HCT116 (cell line): Measurements from ENCODE around the gene DEXI. TPM values are rescaled to one million over a fixed set of nuclear protein-coding genes. Genes with fewer than 3 reads are reported as not detected.

Experiments used
- ATAC-seq: fragments of 200-7000 bp; cut with Tn5 transposase; 2 replicates; pipeline ENCODE4 v1.9.1; 2020; ENCODE audit warnings: mild to moderate bottlenecking, moderate library complexity
- BruUV-seq: library from RNA; stranded (reverse); fragments of 400-500 nt; replicated peaks from 2 replicates; lab custom pipeline; 2021; lab: Mats Ljungman, UMichigan
- CTCF ChIA-PET: fragments of 300-600 bp; sonication (Branson Sonifier 250); formaldehyde crosslinking; loops from one replicate; lab custom pipeline; 2021; ENCODE audit warnings: antibody characterized with exemption; lab: Charles Lee
- POLR2A ChIA-PET: fragments of 300-600, 350-600 bp; sonication (Branson Sonifier 250); formaldehyde crosslinking; loops from one replicate; lab custom pipeline; 2021; ENCODE audit warnings: antibody characterized with exemption; lab: Charles Lee
- RAD21 ChIA-PET, 2 experiments: fragments of 300-600 bp; sonication (Branson Sonifier 250); formaldehyde crosslinking; loops; one replicate each; lab custom pipeline; 2023; ENCODE audit warnings: low total read pairs in 2 of 2; ENCODE audit not compliant: uncharacterized antibody in 2 of 2, unreplicated experiment in 2 of 2, low non-redundant PET in 1 of 2; lab: Charles Lee
- DNase-seq: peaks from one replicate; pipeline ENCODE4 v3.0.0-alpha.2; 2010; ENCODE audit warnings: low read depth, low spot score
- H2AFZ ChIP-seq: fragments of 200-600 bp; shearing (Covaris generic), sonication (generic); 2 replicates; pipeline ENCODE4 v1.6.1; 2017; ENCODE audit warnings: low read depth, mixed run types, mixed read lengths, antibody characterized with exemption, low read length; ENCODE audit not compliant: poor library complexity, severe bottlenecking
- H3K27ac ChIP-seq: 2 replicates; pipeline ENCODE4 v1.5.1; 2012; ENCODE audit warnings: low read depth, low read length
- H3K27me3 ChIP-seq: fragments of 200-600 bp; sonication (generic); 2 replicates; pipeline ENCODE4 v1.6.1; 2016; ENCODE audit warnings: mixed run types, low read length, mixed read lengths; ENCODE audit not compliant: insufficient read depth
- H3K36me3 ChIP-seq, 2 experiments: fragments of 200-500 bp in 1 of 2; fragments of 200-600 bp in 1 of 2; sonication (Bioruptor generic) in 1 of 2; sonication (generic) in 1 of 2; 2 replicates each; pipeline versions ENCODE4 v1.5.1 to v1.6.1; 2014 to 2016; ENCODE audit warnings: low read length in 2 of 2, inconsistent platforms in 1 of 2, mixed read lengths in 1 of 2, mixed run types in 1 of 2; ENCODE audit not compliant: insufficient read depth in 2 of 2, control insufficient read depth in 1 of 2
- H3K4me1 ChIP-seq, 2 experiments: fragments of 200-600 bp in 1 of 2; sonication (generic) in 1 of 2; 2 replicates each; pipeline versions ENCODE4 v1.5.1 to v1.6.1; 2012 to 2017; ENCODE audit warnings: low read length in 2 of 2, inconsistent platforms in 1 of 2, mild to moderate bottlenecking in 1 of 2, mixed read lengths in 1 of 2, mixed run types in 1 of 2, moderate library complexity in 1 of 2; ENCODE audit not compliant: insufficient read depth in 2 of 2, control insufficient read depth in 1 of 2
- H3K4me2 ChIP-seq: fragments of 200-600 bp; sonication (generic); 2 replicates; pipeline ENCODE4 v1.6.1; 2017; ENCODE audit warnings: mixed run types, low read length, mixed read lengths
- H3K4me3 ChIP-seq, 2 experiments: fragments of 200-600 bp in 1 of 2; sonication (generic) in 1 of 2; replicated peaks in 1 of 2; 2 replicates each; pipeline ENCODE4 v1.5.1; 2011 to 2016; ENCODE audit warnings: low read length in 2 of 2, control low read depth in 1 of 2, low read depth in 1 of 2, mild to moderate bottlenecking in 1 of 2, mixed read lengths in 1 of 2, mixed run types in 1 of 2
- H3K79me2 ChIP-seq: fragments of 200-600 bp; sonication (generic); 2 replicates; pipeline ENCODE4 v1.6.1; 2017; ENCODE audit warnings: mild to moderate bottlenecking, mixed run types, low read length, moderate library complexity, mixed read lengths; ENCODE audit not compliant: insufficient read depth
- H3K9ac ChIP-seq: fragments of 200-600 bp; sonication (generic); 2 replicates; pipeline ENCODE4 v1.6.1; 2016; ENCODE audit warnings: low read length, mixed read lengths
- H3K9me2 ChIP-seq: fragments of 200-600 bp; sonication (generic), shearing (Covaris generic); 2 replicates; pipeline ENCODE4 v1.6.1; 2017; ENCODE audit warnings: mixed run types, mild to moderate bottlenecking, moderate library complexity; ENCODE audit not compliant: insufficient read depth
- H3K9me3 ChIP-seq, 2 experiments: fragments of 200-500 bp in 1 of 2; fragments of 200-600 bp in 1 of 2; sonication (Bioruptor generic) in 1 of 2; sonication (generic) in 1 of 2; 2 replicates each; pipeline ENCODE4 v1.6.1; 2014 to 2017; ENCODE audit warnings: low read length in 2 of 2, mixed read lengths in 2 of 2, inconsistent platforms in 1 of 2, low read depth in 1 of 2, mild to moderate bottlenecking in 1 of 2, mixed run types in 1 of 2, moderate library complexity in 1 of 2; ENCODE audit not compliant: control insufficient read depth in 1 of 2, insufficient read depth in 1 of 2
- H4K20me1 ChIP-seq: fragments of 200-600 bp; sonication (generic), shearing (Covaris generic); 2 replicates; pipeline ENCODE4 v1.6.1; 2017; ENCODE audit warnings: mixed run types, mild to moderate bottlenecking, moderate library complexity; ENCODE audit not compliant: insufficient read depth
- ATF3 ChIP-seq: IDR thresholded peaks from 2 replicates; pipeline ENCODE4 v1.6.1; 2012
- CBX3 ChIP-seq: IDR thresholded peaks from 2 replicates; pipeline ENCODE4 v1.6.1; 2012; ENCODE audit warnings: low read depth
- CEBPB ChIP-seq: IDR thresholded peaks from 2 replicates; pipeline ENCODE4 v1.6.1; 2012; ENCODE audit warnings: low read depth
- EGR1 ChIP-seq: IDR thresholded peaks from 2 replicates; pipeline ENCODE4 v1.6.1; 2012; ENCODE audit warnings: low read depth
- EZH2phosphoT487 ChIP-seq: fragments of 200-600 bp; IDR thresholded peaks from 2 replicates; pipeline ENCODE4 v1.6.1; 2018; ENCODE audit warnings: antibody characterized with exemption, borderline replicate concordance
- FOSL1 ChIP-seq: IDR thresholded peaks from 2 replicates; pipeline ENCODE4 v1.6.1; 2012; ENCODE audit warnings: low read depth
- JUND ChIP-seq: IDR thresholded peaks from 2 replicates; pipeline ENCODE4 v1.6.1; 2012
- MAX ChIP-seq: IDR thresholded peaks from 2 replicates; pipeline ENCODE4 v1.6.1; 2012
- POLR2A ChIP-seq: IDR thresholded peaks from 2 replicates; pipeline ENCODE4 v1.7.0; 2011; ENCODE audit warnings: borderline replicate concordance; ENCODE audit not compliant: insufficient read depth, insufficient read length; ENCODE audit errors: extremely low read depth
- POLR2AphosphoS5 ChIP-seq: IDR thresholded peaks from 2 replicates; pipeline ENCODE4 v1.6.1; 2011; ENCODE audit warnings: mild to moderate bottlenecking, low read depth, low read length, moderate library complexity
- RAD21 ChIP-seq: IDR thresholded peaks from 2 replicates; pipeline ENCODE4 v1.6.1; 2012; ENCODE audit warnings: low read depth, mild to moderate bottlenecking
- REST ChIP-seq: IDR thresholded peaks from 2 replicates; pipeline ENCODE4 v1.6.1; 2012; ENCODE audit warnings: low read depth
- SIN3A ChIP-seq: IDR thresholded peaks from 2 replicates; pipeline ENCODE4 v1.6.1; 2012; ENCODE audit warnings: low read depth
- SRF ChIP-seq: IDR thresholded peaks from 2 replicates; pipeline ENCODE4 v1.6.1; 2012; ENCODE audit warnings: low read depth
- TCF7L2 ChIP-seq: IDR thresholded peaks from 2 replicates; pipeline ENCODE4 v1.7.0; 2011; ENCODE audit warnings: borderline replicate concordance, inconsistent platforms; ENCODE audit not compliant: insufficient read depth, insufficient read length; ENCODE audit errors: extremely low read depth
- YY1 ChIP-seq: IDR thresholded peaks from 2 replicates; pipeline ENCODE4 v1.6.1; 2011; ENCODE audit warnings: low read length, low read depth, moderate library complexity, mild to moderate bottlenecking; ENCODE audit not compliant: insufficient replicate concordance; ENCODE audit errors: extremely low read depth
- ZBTB33 ChIP-seq: IDR thresholded peaks from 2 replicates; pipeline ENCODE4 v1.6.1; 2011; ENCODE audit warnings: mild to moderate bottlenecking, low read length, moderate library complexity; ENCODE audit not compliant: insufficient replicate concordance; ENCODE audit errors: extremely low read depth
- ZFX ChIP-seq: fragments of 450-650 bp; IDR thresholded peaks from 2 replicates; pipeline ENCODE4 v1.6.1; 2017
- ZNF274 ChIP-seq: fragments of 200-500 bp; sonication (Bioruptor generic); IDR thresholded peaks from 2 replicates; pipeline ENCODE4 v1.6.1; 2014; ENCODE audit warnings: mild to moderate bottlenecking, low read depth, low read length, inconsistent platforms
- intact Hi-C: fragments of 100-400 bp; cut with micrococcal nuclease; formaldehyde crosslinking; loops from 2 replicates; pipeline ENCODE4 v1.10.0; 2022
- total RNA-seq: library from RNA; stranded (reverse); gene quantifications from one replicate; pipeline ENCODE4 v1.2.1, GENCODE V29; 2021; ENCODE audit not compliant: unreplicated experiment

The DEXI gene
- total RNA-seq, 1 experiment from 2014 or later = 37.8 TPM

- RAD21 ChIA-PET = no interaction called here
- CTCF ChIA-PET = no interaction called here
- Histone ChIP-seq H3K4me2 (no peak overlapping the region), H3K9me3 (no peaks in the 10 kb centered on the region), H3K27me3 (no peaks in the 10 kb centered on the region), H3K27ac (no peak overlapping the region), H3K9ac (0 out of 2 replicates have a peak overlapping the region, but pooled peaks have one; percentile 3), H4K20me1 (0 out of 2 replicates have a peak, but pooled peaks cover 7% of the 10 kb centered on the region), H3K4me1 (peaks cover 18 to 25% of the 10 kb centered on the region in 2 experiments), H3K79me2 (peaks cover 77% of the 10 kb centered on the region), H3K9me2 (no peaks in the 10 kb centered on the region), H3K4me3 (no peak overlapping the region), H3K36me3 (peaks cover 9 to 41% of the 10 kb centered on the region in 2 experiments; a peak in 2 of 4 replicates), H2AFZ (no peak overlapping the region)
- ATAC-seq = no peak
- intact Hi-C loops = no loop called here
- BruUV-seq = no TSS peak
- DNase-seq = no peak
- POLR2A ChIA-PET = no interaction called here
- TF ChIP-seq REST (no peak), EZH2phosphoT487 (no peak), EGR1 (no peak), FOSL1 (no peak), RAD21 (no peak), TCF7L2 (no peak), POLR2A (no peak), YY1 (no peak), CBX3 (no peak), ATF3 (no peak), ZBTB33 (no peak), MAX (no peak), ZFX (no peak), SRF (no peak), ZNF274 (no peak), JUND (no peak), CEBPB (no peak), POLR2AphosphoS5 (no peak), SIN3A (no peak)
Observed at GRCh38 chr16:10938796-10939648, 3.2 kb downstream of the DEXI start.
